Activated CD4-positive, alpha-beta T cell treated with anti-CD3 and anti-CD28 coated beads, Interleukin-2, amount 10 ng/mL, durations not matched to agents 24 days and 14 days (primary cell): Measurements from ENCODE around the gene ZNF616. TPM values are rescaled to one million over a fixed set of nuclear protein-coding genes. Genes with fewer than 3 reads are reported as not detected.
A peak's percentile ranks its signal among the peaks of the same experiment; 100 is the strongest.
"Not testable (repeated sequence)": the region's sequence is repeated elsewhere in the genome, so short reads cannot be mapped to it uniquely, and the experiment has no call there.

Source experiments
- DNase-seq: peaks from one replicate; pipeline ENCODE4 v3.0.0; 2022
- H3K27ac Mint-ChIP-seq: one replicate; pipeline ENCODE4 v1.8.0; 2022; ENCODE audit warnings: mild to moderate bottlenecking, mixed read lengths
- H3K27me3 Mint-ChIP-seq: one replicate; pipeline ENCODE4 v1.8.0; 2022; ENCODE audit warnings: mixed read lengths
- H3K36me3 Mint-ChIP-seq: one replicate; pipeline ENCODE4 v1.8.0; 2022; ENCODE audit warnings: low read depth, mild to moderate bottlenecking, mixed read lengths
- H3K4me1 Mint-ChIP-seq: one replicate; pipeline ENCODE4 v1.8.0; 2021; ENCODE audit warnings: mixed read lengths
- H3K4me3 Mint-ChIP-seq: one replicate; pipeline ENCODE4 v1.8.0; 2022; ENCODE audit warnings: mild to moderate bottlenecking, moderate library complexity, mixed read lengths
- H3K9me3 Mint-ChIP-seq: one replicate; pipeline ENCODE4 v1.8.0; 2021; ENCODE audit warnings: mixed read lengths
- intact Hi-C: fragments of 100-400 bp; cut with micrococcal nuclease; formaldehyde crosslinking; loops from one replicate; pipeline ENCODE4 v1.15.1; 2023
- total RNA-seq: library from RNA; stranded (reverse); gene quantifications from 2 replicates; pipeline ENCODE4 v1.2.3, GENCODE V29; 2022

Gene ZNF616
- total RNA-seq, 1 donor from 2014 or later = 6.1 TPM

DNA sequence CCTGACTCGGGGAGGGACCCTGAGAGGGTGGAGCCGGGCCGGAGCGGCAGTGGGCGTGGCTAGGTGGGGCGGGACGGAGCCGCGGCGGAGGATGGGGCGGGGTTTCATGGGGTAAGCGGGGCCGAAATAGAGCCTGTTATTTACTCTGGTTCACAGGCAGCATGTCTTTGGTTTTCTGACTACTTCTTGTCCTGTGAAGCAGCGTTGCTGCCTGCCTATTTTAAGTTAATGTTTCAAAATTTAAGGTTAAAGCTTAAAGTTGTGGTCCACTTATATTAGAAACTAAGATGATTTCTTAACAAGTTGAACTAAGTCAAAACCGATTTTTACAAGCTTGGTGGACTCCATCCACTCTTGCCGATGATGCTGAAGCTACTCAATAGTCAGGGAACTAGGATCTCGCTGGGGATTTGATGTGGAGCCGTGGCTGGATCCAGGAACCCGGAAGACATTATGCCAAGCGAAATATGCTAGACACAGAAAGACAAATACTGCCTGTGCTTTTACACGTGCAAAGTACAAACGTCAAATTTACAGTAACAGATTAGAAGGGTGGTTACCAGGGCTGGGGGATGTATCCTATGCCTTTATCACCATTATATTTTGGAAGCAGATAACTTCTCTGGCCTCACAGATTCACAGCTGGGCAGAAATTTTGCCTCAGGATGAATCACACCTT is 433 bp upstream of the ZNF616 start:
- Mint-ChIP-seq H3K9me3 (peaks cover 22% of the 10 kb centered on the region), H3K4me1 (peaks cover 17% of the 10 kb centered on the region), H3K4me3 (peak overlapping the region; percentile 98), H3K27me3 (no peaks in the 10 kb centered on the region), H3K27ac (peak overlapping the region; percentile 90), H3K36me3 (peaks cover 36% of the 10 kb centered on the region)
- intact Hi-C loops = loop anchor here (1.0 kb wide), 3 partner anchors 31 to 213 kb away; partner anchors contain the start of genes ZNF613 and ZNF836
- DNase-seq = peak; percentile 56

DNA sequence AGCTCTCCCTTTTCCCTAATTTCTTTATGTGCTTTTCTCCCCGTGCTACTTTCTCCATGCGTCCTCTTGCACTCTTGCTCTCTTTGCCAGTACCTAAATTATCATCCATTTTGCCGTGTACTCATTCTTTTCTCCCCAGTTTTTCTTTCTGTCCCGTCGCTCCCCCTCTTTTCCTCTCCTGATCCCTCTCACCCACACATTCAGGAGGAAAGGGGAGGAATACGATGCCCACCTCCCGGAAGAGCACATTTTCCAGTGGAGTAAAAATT is 821 bp downstream of the ZNF616 start:
- no peaks in the 10 kb centered on the region for H3K27me3 Mint-ChIP-seq
- no peak for DNase-seq
- peak overlapping the region; percentile 98 for H3K4me3 Mint-ChIP-seq
- H3K27ac Mint-ChIP-seq = peak overlapping the region; percentile 90
- peaks cover 28% of the 10 kb centered on the region for H3K9me3 Mint-ChIP-seq
- intact Hi-C loops = loop anchor here (1.0 to 2.0 kb wide), 4 partner anchors 91 to 388 kb away; partner anchors contain the start of genes ZNF432, ZNF766 and ZNF808
- peaks cover 17% of the 10 kb centered on the region for H3K4me1 Mint-ChIP-seq
- peaks cover 47% of the 10 kb centered on the region for H3K36me3 Mint-ChIP-seq

GRCh38 chr19:52138278-52138982 is 1.3 kb downstream of the ZNF616 start:
- DNase-seq = peak; percentile 66
- H3K36me3 Mint-ChIP-seq = peaks cover 50% of the 10 kb centered on the region

DNA sequence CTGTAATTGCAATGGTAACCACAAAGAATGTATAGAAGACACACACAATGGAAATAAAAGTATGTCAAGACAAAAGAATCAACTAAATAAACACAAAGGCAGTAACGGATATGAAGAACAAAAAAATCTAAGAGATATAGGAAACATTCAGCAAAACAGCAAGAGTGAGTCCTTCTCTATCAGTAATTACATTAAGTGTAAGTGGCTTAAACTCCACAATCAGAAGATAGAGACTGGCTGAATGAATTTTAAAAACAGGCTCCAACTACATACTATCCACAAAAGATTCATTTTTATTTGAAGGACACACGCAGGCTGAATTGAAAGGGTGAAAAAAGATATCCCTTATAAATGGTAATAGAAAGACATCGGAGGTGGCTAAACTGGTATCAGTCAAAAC is 19.5 kb downstream of the ZNF616 start:
- H3K4me1 Mint-ChIP-seq = no peaks in the 10 kb centered on the region
- no peaks in the 10 kb centered on the region for H3K27me3 Mint-ChIP-seq
- intact Hi-C loops = no loop called here
- no peak overlapping the region for H3K27ac Mint-ChIP-seq
- H3K4me3 Mint-ChIP-seq = no peak overlapping the region
- no peak for DNase-seq
- H3K9me3 Mint-ChIP-seq = peaks cover 47% of the 10 kb centered on the region
- H3K36me3 Mint-ChIP-seq = peaks cover 85% of the 10 kb centered on the region

More at GRCh38 chr19:52138278-52138982, 1.3 kb downstream of the ZNF616 start:
- Mint-ChIP-seq H3K27ac (peak overlapping the region; percentile 90), H3K9me3 (peaks cover 28% of the 10 kb centered on the region), H3K4me1 (peaks cover 17% of the 10 kb centered on the region), H3K4me3 (peak overlapping the region; percentile 98), H3K27me3 (no peaks in the 10 kb centered on the region)
- intact Hi-C loops = loop anchor here (2.0 kb wide), 1 partner anchor 388 kb away; the partner anchor contains the start of gene ZNF808

- Mint-ChIP-seq H3K36me3 (peaks cover 53% of the 10 kb centered on the region), H3K4me3 (no peak overlapping the region), H3K4me1 (no peaks in the 10 kb centered on the region), H3K9me3 (peaks cover 51% of the 10 kb centered on the region), H3K27ac (no peak overlapping the region), H3K27me3 (no peaks in the 10 kb centered on the region)
- intact Hi-C loops = no loop called here
- no peak for DNase-seq
These were observed 24.1 kb downstream of the ZNF616 start for GRCh38 chr19:52115526-52116053.

- intact Hi-C loops = no loop called here
- no peak overlapping the region for H3K27ac Mint-ChIP-seq
- H3K4me1 Mint-ChIP-seq = no peaks in the 10 kb centered on the region
- peaks cover 48% of the 10 kb centered on the region for H3K9me3 Mint-ChIP-seq
- DNase-seq = no peak
- H3K27me3 Mint-ChIP-seq = no peaks in the 10 kb centered on the region
- H3K36me3 Mint-ChIP-seq = peaks cover 44% of the 10 kb centered on the region
- no peak overlapping the region for H3K4me3 Mint-ChIP-seq
These were observed 25.0 kb downstream of the ZNF616 start for GRCh38 chr19:52114691-52115090.

- Mint-ChIP-seq H3K36me3 (peaks cover 27% of the 10 kb centered on the region), H3K9me3 (peaks cover 42% of the 10 kb centered on the region), H3K27ac (no peak overlapping the region), H3K27me3 (no peaks in the 10 kb centered on the region), H3K4me3 (no peak overlapping the region), H3K4me1 (no peaks in the 10 kb centered on the region)
- no peak for DNase-seq
- intact Hi-C loops = no loop called here
These were observed 27.1 kb downstream of the ZNF616 start for GRCh38 chr19:52112624-52113023.

GRCh38 chr19:52110780-52111179 is 29.0 kb downstream of the ZNF616 start:
- Mint-ChIP-seq H3K4me3 (no peak overlapping the region), H3K9me3 (peaks cover 35% of the 10 kb centered on the region), H3K27me3 (no peaks in the 10 kb centered on the region), H3K4me1 (no peaks in the 10 kb centered on the region), H3K27ac (no peak overlapping the region), H3K36me3 (peaks cover 14% of the 10 kb centered on the region)
- no peak for DNase-seq
- intact Hi-C loops = no loop called here

GRCh38 chr19:52102782-52103181 is 37.0 kb downstream of the ZNF616 start:
- Mint-ChIP-seq H3K4me3 (no peak overlapping the region), H3K27ac (no peak overlapping the region), H3K4me1 (no peaks in the 10 kb centered on the region), H3K9me3 (peaks cover 18% of the 10 kb centered on the region), H3K36me3 (peaks cover 2% of the 10 kb centered on the region), H3K27me3 (no peaks in the 10 kb centered on the region)
- no peak for DNase-seq
- intact Hi-C loops = no loop called here

DNA sequence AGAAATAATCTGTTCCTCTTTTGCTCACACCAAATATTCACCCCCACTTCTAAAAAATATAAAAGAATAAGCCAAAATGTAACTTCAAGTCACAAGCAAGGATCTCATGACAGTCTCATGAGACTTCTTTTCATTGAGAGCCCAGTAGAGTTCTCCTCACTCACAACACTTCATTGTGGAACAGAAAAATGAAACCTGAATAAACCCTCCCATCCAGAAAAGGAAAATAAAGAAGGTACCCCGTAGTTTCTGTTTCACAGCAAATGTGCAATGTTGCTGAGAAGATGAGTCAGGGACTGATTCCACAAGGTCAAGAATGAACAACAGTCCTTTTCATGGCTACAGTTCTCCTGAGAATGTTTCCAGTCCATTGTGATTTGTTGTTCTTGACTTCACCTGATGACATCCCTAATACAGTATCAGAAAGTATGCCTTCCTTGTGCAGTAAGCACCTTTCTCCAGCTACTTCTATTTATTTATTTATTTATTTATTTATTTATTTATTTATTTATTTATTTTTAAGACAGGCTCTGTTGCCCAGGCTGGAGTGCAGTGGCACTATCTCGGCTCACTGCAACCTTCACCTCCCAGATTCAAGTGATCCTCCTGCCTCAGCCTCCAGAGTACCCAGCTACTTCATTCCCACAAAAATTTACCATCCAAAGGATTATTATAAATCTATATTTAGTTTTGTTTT is 37.7 kb downstream of the ZNF616 start:
- intact Hi-C loops = no loop called here
- no peak for DNase-seq
- Mint-ChIP-seq H3K27ac (no peak overlapping the region), H3K4me1 (no peaks in the 10 kb centered on the region), H3K4me3 (no peak overlapping the region), H3K9me3 (peaks cover 12% of the 10 kb centered on the region), H3K36me3 (peaks cover 2% of the 10 kb centered on the region), H3K27me3 (no peaks in the 10 kb centered on the region)

DNA sequence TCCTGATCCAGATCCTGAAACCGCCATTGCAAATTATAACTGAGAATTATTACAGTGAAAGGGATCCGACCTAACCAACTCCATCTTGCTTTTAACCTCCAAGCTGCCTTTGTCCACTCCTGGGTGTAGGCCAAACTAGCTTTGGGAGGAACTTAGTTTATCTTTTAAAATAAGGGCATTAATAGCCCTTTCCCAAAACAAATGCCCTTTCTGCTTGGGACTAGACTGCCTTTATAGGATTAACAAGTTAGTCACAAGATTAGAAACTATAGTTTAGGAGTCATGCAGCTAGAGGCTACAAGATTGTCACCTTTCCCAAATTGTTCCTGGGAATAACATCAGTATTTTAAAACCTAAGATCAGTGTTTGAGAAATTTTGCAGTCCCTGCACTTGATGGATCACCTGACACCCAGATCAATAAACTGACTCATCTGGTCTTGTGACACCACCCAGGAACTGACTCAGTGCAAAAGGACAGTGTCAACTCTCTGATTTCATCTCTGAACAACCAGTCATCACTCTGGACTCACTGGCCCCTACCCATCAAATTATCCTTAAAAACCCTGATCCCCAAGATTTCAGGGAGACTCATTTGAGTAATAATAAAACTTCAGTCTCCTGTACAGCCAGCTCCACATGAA is 40.1 kb downstream of the ZNF616 start:
- Mint-ChIP-seq H3K4me3 (no peak overlapping the region), H3K27ac (no peak overlapping the region)
- intact Hi-C loops = no loop called here

DNA sequence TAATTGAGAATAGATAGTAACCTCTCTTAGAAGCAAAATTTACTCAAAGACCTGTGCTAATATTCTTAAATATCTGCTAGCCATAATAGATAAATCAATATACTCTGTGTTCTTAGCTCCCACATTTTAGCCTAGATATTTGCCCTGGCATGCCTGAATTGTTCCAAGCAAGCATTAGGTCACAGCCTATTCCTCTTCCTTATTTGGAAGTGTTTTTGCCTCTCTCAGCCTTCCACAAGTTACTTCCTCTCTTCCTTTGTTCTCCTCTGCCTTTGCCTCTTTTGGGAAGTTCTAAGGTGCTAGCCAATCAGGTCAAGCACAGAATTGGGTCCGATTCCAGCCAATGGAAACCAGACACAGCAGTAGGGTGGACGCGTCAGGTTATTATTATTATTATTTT is 43.3 kb downstream of the ZNF616 start:
- H3K4me1 Mint-ChIP-seq = peaks cover 17% of the 10 kb centered on the region
- intact Hi-C loops, DNase-seq, H3K27me3 Mint-ChIP-seq, H3K27ac Mint-ChIP-seq: not testable (repeated sequence)
- H3K9me3 Mint-ChIP-seq = peaks cover 32% of the 10 kb centered on the region
- H3K36me3 Mint-ChIP-seq = peaks cover 44% of the 10 kb centered on the region
- peak overlapping the region; percentile 93 for H3K4me3 Mint-ChIP-seq

More for the DNA sequence above, 40.1 kb downstream of the ZNF616 start:
- DNase-seq = no peak
- Mint-ChIP-seq H3K27me3 (no peaks in the 10 kb centered on the region), H3K9me3 (peaks cover 20% of the 10 kb centered on the region), H3K4me1 (peaks cover 5% of the 10 kb centered on the region), H3K36me3 (peaks cover 13% of the 10 kb centered on the region)

DNA sequence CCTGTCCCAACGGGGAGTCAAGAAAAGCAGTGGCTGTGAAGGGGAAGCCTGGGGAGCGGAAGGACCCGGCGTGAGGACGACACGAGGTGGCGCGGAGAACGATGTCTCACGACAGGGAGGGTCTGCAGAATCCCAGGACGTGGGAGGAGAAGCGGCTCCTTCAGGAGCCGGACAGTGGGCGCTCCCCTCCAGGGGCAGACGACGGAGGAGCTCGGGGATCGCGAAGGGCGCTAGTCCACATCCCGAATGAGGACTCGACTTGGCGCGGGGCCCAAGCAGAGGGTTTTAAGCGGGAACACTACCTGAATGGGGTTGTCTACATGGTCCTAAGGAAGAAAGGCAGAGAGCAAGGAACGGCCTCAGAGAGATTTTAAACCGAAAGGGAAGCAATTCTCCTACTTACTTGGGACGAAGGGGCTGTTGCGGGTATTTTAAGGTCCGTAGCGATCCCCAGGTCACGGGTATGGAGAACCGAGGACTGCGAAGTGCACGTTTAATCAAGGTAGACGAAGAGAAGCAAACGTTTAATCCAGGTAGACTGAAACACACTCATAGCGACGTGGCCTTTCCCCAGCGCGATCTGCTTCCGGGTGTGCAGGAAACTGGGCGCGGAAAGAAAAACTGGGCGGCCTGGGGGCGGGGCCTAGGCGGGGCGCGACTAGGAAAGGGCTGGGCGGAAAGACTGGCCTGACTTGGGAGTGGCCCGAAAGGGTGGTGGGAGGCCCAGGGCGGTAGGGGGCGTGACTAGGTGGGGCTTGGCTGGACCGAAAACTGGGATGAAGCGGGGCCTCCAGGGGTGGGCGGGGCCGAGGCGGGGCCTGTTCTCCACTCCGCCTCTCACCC is 44.3 kb downstream of the ZNF616 start, which contains the start of gene ZNF841:
ZNF841 (minus strand) TSS at position 594 of the 843 bp plus-strand sequence. CDS start 10,964 bp downstream, outside the sequence.
- H3K36me3 Mint-ChIP-seq = peaks cover 55% of the 10 kb centered on the region
- peak within 1 kb of the TSS; percentile 93 for H3K4me3 Mint-ChIP-seq
- peak; percentile 95 for DNase-seq
- intact Hi-C loops = no loop called here
- H3K9me3 Mint-ChIP-seq = peaks cover 34% of the 10 kb centered on the region
- no peaks in the 10 kb centered on the region for H3K27me3 Mint-ChIP-seq
- peak within 1 kb of the TSS; percentile 91 for H3K27ac Mint-ChIP-seq
- peaks cover 17% of the 10 kb centered on the region for H3K4me1 Mint-ChIP-seq
